NOMO-1 treated with dmso at 0.1 percent for 144 hours (cell line): ENCODE results near the gene ARAF.

ENCODE experiments used
- DNase-seq: peaks from one replicate; lab custom pipeline; 2025; ENCODE audit not compliant: unreplicated experiment; lab: John Stamatoyannopoulos, UW

ARAF gene

GRCh38 chrX:47618923-47619485 is 58.0 kb downstream of the ARAF start:
- DNase-seq: no peak

DNA sequence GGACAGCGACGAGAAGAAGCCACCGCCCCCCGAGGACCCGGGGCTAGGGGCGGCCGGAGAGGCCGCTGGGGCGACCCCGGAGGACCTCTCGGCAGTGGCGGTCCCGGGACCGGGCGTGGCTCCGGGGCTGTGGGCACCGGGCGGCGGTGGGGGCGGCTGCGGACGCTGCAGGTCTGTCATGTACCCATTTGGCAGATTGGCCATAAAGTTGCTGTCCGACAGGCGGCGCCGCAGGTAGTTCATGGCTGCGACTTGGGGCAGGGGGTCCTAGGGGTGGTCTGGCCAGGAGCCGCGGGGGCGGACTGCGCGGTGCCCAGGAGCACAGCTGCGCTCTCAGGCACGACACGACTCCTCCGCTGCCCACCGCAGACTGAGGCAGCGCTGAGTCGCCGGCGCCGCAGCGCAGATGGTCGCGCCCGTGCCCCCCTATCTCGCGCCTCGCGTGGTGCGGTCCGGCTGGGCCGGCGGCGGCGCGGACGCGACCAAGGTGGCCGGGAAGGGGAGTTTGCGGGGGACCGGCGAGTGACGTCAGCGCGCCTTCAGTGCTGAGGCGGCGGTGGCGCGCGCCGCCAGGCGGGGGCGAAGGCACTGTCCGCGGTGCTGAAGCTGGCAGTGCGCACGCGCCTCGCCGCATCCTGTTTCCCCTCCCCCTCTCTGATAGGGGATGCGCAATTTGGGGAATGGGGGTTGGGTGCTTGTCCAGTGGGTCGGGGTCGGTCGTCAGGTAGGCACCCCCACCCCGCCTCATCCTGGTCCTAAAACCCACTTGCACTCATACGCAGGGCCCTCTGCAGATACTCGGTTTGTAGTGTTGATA is 58.7 kb downstream of the ARAF start, which contains the start of gene SYN1:
SYN1 (minus strand) TSS at position 372 of the 817 bp plus-strand sequence; CDS start at position 243, 129 bp downstream.
- DNase-seq: peak; percentile 54

GRCh38 chrX:47620303-47620685 is 59.3 kb downstream of the ARAF start:
- DNase-seq: no peak
